Activated gamma-delta T cell treated with Interleukin-2 at 50 U/mL for 16 hours (primary cell): ENCODE measurements around the gene MIOX.

Source experiments
- DNase-seq: peaks from one replicate; pipeline ENCODE4 v3.0.0-alpha.2; 2020

Gene MIOX

GRCh38 chr22:50486561-50487289 lies at the start of gene MIOX:
MIOX (plus strand) TSS chr22:50486859; CDS start chr22:50486898, 39 bp downstream.
- no peak for DNase-seq

- DNase-seq, result no peak
Observed at GRCh38 chr22:50437511-50438304, 49.0 kb upstream of the MIOX start.

- DNase-seq, result no peak
Observed at GRCh38 chr22:50438305-50439275, 48.1 kb upstream of the MIOX start.

GRCh38 chr22:50439314-50439870 lies 47.3 kb upstream of the MIOX start:
- no peak for DNase-seq

GRCh38 chr22:50439871-50440331 lies 46.8 kb upstream of the MIOX start:
- DNase-seq, result no peak

GRCh38 chr22:50440544-50441249 lies 46.0 kb upstream of the MIOX start:
- DNase-seq, result no peak

GRCh38 chr22:50441428-50441993 lies 45.1 kb upstream of the MIOX start:
- no peak for DNase-seq

GRCh38 chr22:50443197-50443596 lies 43.5 kb upstream of the MIOX start:
- DNase-seq, result no peak

- DNase-seq, result no peak
Observed at GRCh38 chr22:50443801-50444625, 42.6 kb upstream of the MIOX start.

GRCh38 chr22:50444663-50445062 lies 42.0 kb upstream of the MIOX start:
- DNase-seq, result no peak

GRCh38 chr22:50445071-50445879 lies 41.4 kb upstream of the MIOX start:
- DNase-seq, result peak; percentile 56

- DNase-seq, result no peak
Observed at GRCh38 chr22:50445880-50446707, 40.6 kb upstream of the MIOX start.

- no peak for DNase-seq
Observed at GRCh38 chr22:50446708-50447575, 39.7 kb upstream of the MIOX start.

GRCh38 chr22:50447576-50448551 lies 38.8 kb upstream of the MIOX start:
- DNase-seq, result no peak

GRCh38 chr22:50452649-50453048 lies 34.0 kb upstream of the MIOX start:
- DNase-seq, result no peak

GRCh38 chr22:50454556-50455075 lies 32.0 kb upstream of the MIOX start:
- DNase-seq, result no peak
